HCT116 (cell line): ENCODE data around the gene BAD. TPM values are rescaled to one million over a fixed set of nuclear protein-coding genes. Genes with fewer than 3 reads are reported as not detected.

Experiments used
- ATAC-seq: fragments of 200-7000 bp; cut with Tn5 transposase; 2 replicates; pipeline ENCODE4 v1.9.1; 2020; ENCODE audit warnings: mild to moderate bottlenecking, moderate library complexity
- BruUV-seq: library from RNA; stranded (reverse); fragments of 400-500 nt; replicated peaks from 2 replicates; lab custom pipeline; 2021; lab: Mats Ljungman, UMichigan
- CTCF ChIA-PET: fragments of 300-600 bp; sonication (Branson Sonifier 250); formaldehyde crosslinking; loops from one replicate; lab custom pipeline; 2021; ENCODE audit warnings: antibody characterized with exemption; lab: Charles Lee
- POLR2A ChIA-PET: fragments of 300-600, 350-600 bp; sonication (Branson Sonifier 250); formaldehyde crosslinking; loops from one replicate; lab custom pipeline; 2021; ENCODE audit warnings: antibody characterized with exemption; lab: Charles Lee
- RAD21 ChIA-PET, 2 experiments: fragments of 300-600 bp; sonication (Branson Sonifier 250); formaldehyde crosslinking; loops; one replicate each; lab custom pipeline; 2023; ENCODE audit warnings: low total read pairs in 2 of 2; ENCODE audit not compliant: uncharacterized antibody in 2 of 2, unreplicated experiment in 2 of 2, low non-redundant PET in 1 of 2; lab: Charles Lee
- DNase-seq: peaks from one replicate; pipeline ENCODE4 v3.0.0-alpha.2; 2010; ENCODE audit warnings: low read depth, low spot score
- H2AFZ ChIP-seq: fragments of 200-600 bp; shearing (Covaris generic), sonication (generic); 2 replicates; pipeline ENCODE4 v1.6.1; 2017; ENCODE audit warnings: low read depth, mixed run types, mixed read lengths, antibody characterized with exemption, low read length; ENCODE audit not compliant: poor library complexity, severe bottlenecking
- H3K27ac ChIP-seq: 2 replicates; pipeline ENCODE4 v1.5.1; 2012; ENCODE audit warnings: low read depth, low read length
- H3K27me3 ChIP-seq: fragments of 200-600 bp; sonication (generic); 2 replicates; pipeline ENCODE4 v1.6.1; 2016; ENCODE audit warnings: mixed run types, low read length, mixed read lengths; ENCODE audit not compliant: insufficient read depth
- H3K36me3 ChIP-seq, 2 experiments: fragments of 200-500 bp in 1 of 2; fragments of 200-600 bp in 1 of 2; sonication (Bioruptor generic) in 1 of 2; sonication (generic) in 1 of 2; 2 replicates each; pipeline versions ENCODE4 v1.5.1 to v1.6.1; 2014 to 2016; ENCODE audit warnings: low read length in 2 of 2, inconsistent platforms in 1 of 2, mixed read lengths in 1 of 2, mixed run types in 1 of 2; ENCODE audit not compliant: insufficient read depth in 2 of 2, control insufficient read depth in 1 of 2
- H3K4me1 ChIP-seq, 2 experiments: fragments of 200-600 bp in 1 of 2; sonication (generic) in 1 of 2; 2 replicates each; pipeline versions ENCODE4 v1.5.1 to v1.6.1; 2012 to 2017; ENCODE audit warnings: low read length in 2 of 2, inconsistent platforms in 1 of 2, mild to moderate bottlenecking in 1 of 2, mixed read lengths in 1 of 2, mixed run types in 1 of 2, moderate library complexity in 1 of 2; ENCODE audit not compliant: insufficient read depth in 2 of 2, control insufficient read depth in 1 of 2
- H3K4me2 ChIP-seq: fragments of 200-600 bp; sonication (generic); 2 replicates; pipeline ENCODE4 v1.6.1; 2017; ENCODE audit warnings: mixed run types, low read length, mixed read lengths
- H3K4me3 ChIP-seq, 2 experiments: fragments of 200-600 bp in 1 of 2; sonication (generic) in 1 of 2; replicated peaks in 1 of 2; 2 replicates each; pipeline ENCODE4 v1.5.1; 2011 to 2016; ENCODE audit warnings: low read length in 2 of 2, control low read depth in 1 of 2, low read depth in 1 of 2, mild to moderate bottlenecking in 1 of 2, mixed read lengths in 1 of 2, mixed run types in 1 of 2
- H3K79me2 ChIP-seq: fragments of 200-600 bp; sonication (generic); 2 replicates; pipeline ENCODE4 v1.6.1; 2017; ENCODE audit warnings: mild to moderate bottlenecking, mixed run types, low read length, moderate library complexity, mixed read lengths; ENCODE audit not compliant: insufficient read depth
- H3K9ac ChIP-seq: fragments of 200-600 bp; sonication (generic); 2 replicates; pipeline ENCODE4 v1.6.1; 2016; ENCODE audit warnings: low read length, mixed read lengths
- H3K9me2 ChIP-seq: fragments of 200-600 bp; sonication (generic), shearing (Covaris generic); 2 replicates; pipeline ENCODE4 v1.6.1; 2017; ENCODE audit warnings: mixed run types, mild to moderate bottlenecking, moderate library complexity; ENCODE audit not compliant: insufficient read depth
- H3K9me3 ChIP-seq, 2 experiments: fragments of 200-500 bp in 1 of 2; fragments of 200-600 bp in 1 of 2; sonication (Bioruptor generic) in 1 of 2; sonication (generic) in 1 of 2; 2 replicates each; pipeline ENCODE4 v1.6.1; 2014 to 2017; ENCODE audit warnings: low read length in 2 of 2, mixed read lengths in 2 of 2, inconsistent platforms in 1 of 2, low read depth in 1 of 2, mild to moderate bottlenecking in 1 of 2, mixed run types in 1 of 2, moderate library complexity in 1 of 2; ENCODE audit not compliant: control insufficient read depth in 1 of 2, insufficient read depth in 1 of 2
- H4K20me1 ChIP-seq: fragments of 200-600 bp; sonication (generic), shearing (Covaris generic); 2 replicates; pipeline ENCODE4 v1.6.1; 2017; ENCODE audit warnings: mixed run types, mild to moderate bottlenecking, moderate library complexity; ENCODE audit not compliant: insufficient read depth
- ATF3 ChIP-seq: IDR thresholded peaks from 2 replicates; pipeline ENCODE4 v1.6.1; 2012
- CBX3 ChIP-seq: IDR thresholded peaks from 2 replicates; pipeline ENCODE4 v1.6.1; 2012; ENCODE audit warnings: low read depth
- CEBPB ChIP-seq: IDR thresholded peaks from 2 replicates; pipeline ENCODE4 v1.6.1; 2012; ENCODE audit warnings: low read depth
- ELF1 ChIP-seq: IDR thresholded peaks from 2 replicates; pipeline ENCODE4 v1.6.1; 2012; ENCODE audit warnings: low read depth, borderline replicate concordance
- EZH2phosphoT487 ChIP-seq: fragments of 200-600 bp; IDR thresholded peaks from 2 replicates; pipeline ENCODE4 v1.6.1; 2018; ENCODE audit warnings: antibody characterized with exemption, borderline replicate concordance
- JUND ChIP-seq: IDR thresholded peaks from 2 replicates; pipeline ENCODE4 v1.6.1; 2012
- RAD21 ChIP-seq: IDR thresholded peaks from 2 replicates; pipeline ENCODE4 v1.6.1; 2012; ENCODE audit warnings: low read depth, mild to moderate bottlenecking
- REST ChIP-seq: IDR thresholded peaks from 2 replicates; pipeline ENCODE4 v1.6.1; 2012; ENCODE audit warnings: low read depth
- SIN3A ChIP-seq: IDR thresholded peaks from 2 replicates; pipeline ENCODE4 v1.6.1; 2012; ENCODE audit warnings: low read depth
- SP1 ChIP-seq: IDR thresholded peaks from 2 replicates; pipeline ENCODE4 v1.6.1; 2012; ENCODE audit warnings: low read depth
- SRF ChIP-seq: IDR thresholded peaks from 2 replicates; pipeline ENCODE4 v1.6.1; 2012; ENCODE audit warnings: low read depth
- YY1 ChIP-seq: IDR thresholded peaks from 2 replicates; pipeline ENCODE4 v1.6.1; 2011; ENCODE audit warnings: low read length, low read depth, moderate library complexity, mild to moderate bottlenecking; ENCODE audit not compliant: insufficient replicate concordance; ENCODE audit errors: extremely low read depth
- ZBTB33 ChIP-seq: IDR thresholded peaks from 2 replicates; pipeline ENCODE4 v1.6.1; 2011; ENCODE audit warnings: mild to moderate bottlenecking, low read length, moderate library complexity; ENCODE audit not compliant: insufficient replicate concordance; ENCODE audit errors: extremely low read depth
- ZFX ChIP-seq: fragments of 450-650 bp; IDR thresholded peaks from 2 replicates; pipeline ENCODE4 v1.6.1; 2017
- intact Hi-C: fragments of 100-400 bp; cut with micrococcal nuclease; formaldehyde crosslinking; loops from 2 replicates; pipeline ENCODE4 v1.10.0; 2022
- total RNA-seq: library from RNA; stranded (reverse); gene quantifications from one replicate; pipeline ENCODE4 v1.2.1, GENCODE V29; 2021; ENCODE audit not compliant: unreplicated experiment
- TF ChIP-seq, protein P1 (sequence below): IDR thresholded peaks from 2 replicates; pipeline ENCODE4 v1.6.1; 2012

Gene BAD
- total RNA-seq, 1 experiment from 2014 or later = 51.9 TPM

GRCh38 chr11:64264371-64264852 is 20.1 kb downstream of the BAD start:
- Histone ChIP-seq H3K27me3 (no peaks in the 10 kb centered on the region), H3K9me3 (no peaks in the 10 kb centered on the region), H4K20me1 (no peaks in the 10 kb centered on the region), H2AFZ (no peak overlapping the region), H3K4me1 (peaks cover 13 to 19% of the 10 kb centered on the region in 2 experiments; a peak in 3 of 4 replicates), H3K79me2 (no peaks in the 10 kb centered on the region; the same call in 1 of the 2 replicates), H3K36me3 (peaks cover 11 to 43% of the 10 kb centered on the region in 2 experiments; a peak in 3 of 4 replicates), H3K4me3 (no peak overlapping the region), H3K9ac (no peak overlapping the region), H3K9me2 (no peaks in the 10 kb centered on the region), H3K4me2 (no peak overlapping the region), H3K27ac (no peak overlapping the region)
- POLR2A ChIA-PET = no interaction called here
- CTCF ChIA-PET = interaction anchor here (1.4 kb wide), 1 partner anchor 14 kb away, joined by 4 read pairs; no protein-coding TSS in a partner anchor
- RAD21 ChIA-PET = no interaction called here
- BruUV-seq = no TSS peak
- DNase-seq = no peak
- TF ChIP-seq SIN3A (no peak), CBX3 (no peak), RAD21 (no peak), ZBTB33 (no peak), JUND (no peak), SRF (no peak)
- ATAC-seq = no peak
- intact Hi-C loops = no loop called here

GRCh38 chr11:64263947-64264317 is 20.5 kb downstream of the BAD start:
- no peak overlapping the region for H3K4me3 ChIP-seq
- peaks cover 13 to 14% of the 10 kb centered on the region in 2 experiments; a peak in 3 of 4 replicates for H3K4me1 ChIP-seq
- H3K27me3 ChIP-seq = no peaks in the 10 kb centered on the region
- H3K9me2 ChIP-seq = no peaks in the 10 kb centered on the region
- no peaks in the 10 kb centered on the region for H3K9me3 ChIP-seq
- ATAC-seq = no peak
- no TSS peak for BruUV-seq
- H3K36me3 ChIP-seq = peaks cover 15 to 46% of the 10 kb centered on the region in 2 experiments; a peak in 3 of 4 replicates
- no peak overlapping the region for H3K4me2 ChIP-seq
- peaks cover 2% of the 10 kb centered on the region; the same call in 1 of the 2 replicates for H3K79me2 ChIP-seq
- CTCF ChIA-PET = interaction anchor here (1.4 kb wide), 1 partner anchor 14 kb away, joined by 4 read pairs; no protein-coding TSS in a partner anchor
- H3K9ac ChIP-seq = no peak overlapping the region
- RAD21 ChIA-PET = no interaction called here
- no peaks in the 10 kb centered on the region for H4K20me1 ChIP-seq
- H3K27ac ChIP-seq = no peak overlapping the region
- no peak for DNase-seq
- intact Hi-C loops = no loop called here
- H2AFZ ChIP-seq = no peak overlapping the region
- POLR2A ChIA-PET = no interaction called here
- no peak for TF ChIP-seq EZH2phosphoT487
- TF ChIP-seq REST = no peak
- TF ChIP-seq ATF3 = no peak
- TF ChIP-seq JUND = no peak
- TF ChIP-seq, protein P1, sequence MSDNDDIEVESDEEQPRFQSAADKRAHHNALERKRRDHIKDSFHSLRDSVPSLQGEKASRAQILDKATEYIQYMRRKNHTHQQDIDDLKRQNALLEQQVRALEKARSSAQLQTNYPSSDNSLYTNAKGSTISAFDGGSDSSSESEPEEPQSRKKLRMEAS = no peak
- TF ChIP-seq CEBPB = no peak
- TF ChIP-seq SP1 = no peak
- no peak for TF ChIP-seq ZFX
- TF ChIP-seq ELF1 = no peak
- TF ChIP-seq YY1 = no peak
